OCI-LY3 (cell line): ENCODE results near the gene SARS2.

Source experiments
- CTCF ChIP-seq: fragments of 200-600, 300-600 bp; sonication (generic); IDR thresholded peaks from 2 replicates; pipeline ENCODE4 v1.5.1; 2014; ENCODE audit warnings: antibody characterized with exemption, low read length, low read depth
- EZH2phosphoT487 ChIP-seq: fragments of 200-600 bp; shearing (Covaris generic); IDR thresholded peaks from 2 replicates; pipeline ENCODE4 v1.6.1; 2018; ENCODE audit warnings: antibody characterized with exemption, mixed run types, low read depth

DNA sequence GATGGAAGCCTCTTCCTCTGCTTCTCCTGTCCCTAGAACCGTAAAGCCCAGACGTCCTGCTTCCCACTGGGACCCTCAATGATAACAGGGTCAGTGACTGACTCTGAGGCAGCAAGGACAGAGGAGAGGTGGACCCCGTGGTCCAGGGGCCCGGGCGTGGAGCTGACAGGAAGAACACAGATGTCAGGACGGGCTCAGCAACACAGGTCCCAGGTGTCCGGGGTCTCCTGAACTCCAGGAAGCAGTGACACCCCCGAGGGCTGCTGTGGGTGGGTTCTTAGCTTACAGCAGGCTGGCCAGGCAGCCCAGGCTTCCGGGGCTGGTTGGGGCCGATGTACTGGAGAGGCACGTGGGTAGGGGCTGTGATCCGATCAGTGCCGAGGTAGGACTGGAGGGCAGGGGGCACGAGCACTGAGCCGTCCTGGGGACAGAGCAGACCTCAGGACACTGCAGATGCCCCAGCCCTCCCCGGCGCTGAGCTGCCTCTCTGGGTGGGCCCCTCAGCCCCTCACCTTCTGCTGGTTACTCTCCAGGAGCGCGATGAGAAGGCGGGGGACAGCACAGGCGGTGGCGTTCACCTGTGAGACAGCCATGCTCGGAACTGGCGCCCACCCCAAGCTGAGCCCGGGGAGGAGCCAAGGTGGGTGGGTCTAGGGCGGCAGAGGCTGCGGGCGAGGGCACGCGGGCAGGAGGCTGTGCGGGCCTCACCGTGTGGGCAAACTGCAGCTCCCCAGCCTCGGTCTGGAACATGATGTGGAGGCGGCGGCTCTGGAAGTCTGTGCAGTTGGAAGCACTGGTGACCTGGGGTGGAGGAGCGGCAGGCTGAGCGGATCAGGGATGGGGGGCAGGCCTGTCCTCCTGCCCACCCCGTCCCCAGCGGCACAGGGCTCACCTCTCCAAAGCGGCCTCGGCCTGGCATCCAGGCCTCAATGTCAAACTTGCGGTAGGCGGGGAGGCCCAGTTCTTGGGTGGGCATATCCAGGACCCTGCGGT lies 14.9 kb downstream of the SARS2 start:
- no peak for TF ChIP-seq CTCF
- no peak for TF ChIP-seq EZH2phosphoT487
